ENCODE measurements around the gene TPH1. TPM values are rescaled to one million over a fixed set of nuclear protein-coding genes. Genes with fewer than 3 reads are reported as not detected.

The TPH1 gene
- total RNA-seq, 1 donor, result under 0.01 TPM

DNA sequence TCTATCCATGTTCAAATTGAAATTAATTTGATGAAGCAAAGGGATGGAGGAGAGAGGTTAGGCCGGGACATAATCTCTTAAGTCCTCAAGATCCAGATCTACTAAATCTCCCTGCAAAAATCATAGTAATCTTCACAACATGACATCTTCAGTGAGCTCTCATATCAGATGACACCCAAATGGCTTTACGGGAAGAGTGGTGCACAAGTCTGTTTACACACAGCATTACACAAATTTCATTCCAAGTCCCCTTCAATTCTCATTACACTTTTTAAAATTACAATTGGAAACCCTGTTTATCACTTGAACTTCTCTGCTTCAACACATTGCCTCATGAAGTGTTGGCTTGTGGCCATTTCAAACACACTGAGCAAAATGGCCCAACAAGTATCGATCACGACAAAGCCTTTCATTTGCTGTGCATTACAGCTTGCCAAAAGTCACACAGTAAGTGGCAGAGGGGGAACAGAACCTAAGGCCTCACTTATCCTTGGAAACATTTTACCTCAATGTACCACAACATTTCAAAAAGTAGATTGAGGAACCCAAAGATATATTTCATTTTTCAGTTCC lies 17.9 kb upstream of the TPH1 start:
- TF ChIP-seq, protein P1, sequence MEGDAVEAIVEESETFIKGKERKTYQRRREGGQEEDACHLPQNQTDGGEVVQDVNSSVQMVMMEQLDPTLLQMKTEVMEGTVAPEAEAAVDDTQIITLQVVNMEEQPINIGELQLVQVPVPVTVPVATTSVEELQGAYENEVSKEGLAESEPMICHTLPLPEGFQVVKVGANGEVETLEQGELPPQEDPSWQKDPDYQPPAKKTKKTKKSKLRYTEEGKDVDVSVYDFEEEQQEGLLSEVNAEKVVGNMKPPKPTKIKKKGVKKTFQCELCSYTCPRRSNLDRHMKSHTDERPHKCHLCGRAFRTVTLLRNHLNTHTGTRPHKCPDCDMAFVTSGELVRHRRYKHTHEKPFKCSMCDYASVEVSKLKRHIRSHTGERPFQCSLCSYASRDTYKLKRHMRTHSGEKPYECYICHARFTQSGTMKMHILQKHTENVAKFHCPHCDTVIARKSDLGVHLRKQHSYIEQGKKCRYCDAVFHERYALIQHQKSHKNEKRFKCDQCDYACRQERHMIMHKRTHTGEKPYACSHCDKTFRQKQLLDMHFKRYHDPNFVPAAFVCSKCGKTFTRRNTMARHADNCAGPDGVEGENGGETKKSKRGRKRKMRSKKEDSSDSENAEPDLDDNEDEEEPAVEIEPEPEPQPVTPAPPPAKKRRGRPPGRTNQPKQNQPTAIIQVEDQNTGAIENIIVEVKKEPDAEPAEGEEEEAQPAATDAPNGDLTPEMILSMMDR (IDR thresholded peaks at IDR 0.05; ENCODE audit: insufficient read depth, low read depth, low read length), result no peak
- DNase-seq (ENCODE audit: low read depth), result no peak
- no peak overlapping the region for H3K4me3 ChIP-seq (ENCODE audit: low read depth, low read length)

DNA sequence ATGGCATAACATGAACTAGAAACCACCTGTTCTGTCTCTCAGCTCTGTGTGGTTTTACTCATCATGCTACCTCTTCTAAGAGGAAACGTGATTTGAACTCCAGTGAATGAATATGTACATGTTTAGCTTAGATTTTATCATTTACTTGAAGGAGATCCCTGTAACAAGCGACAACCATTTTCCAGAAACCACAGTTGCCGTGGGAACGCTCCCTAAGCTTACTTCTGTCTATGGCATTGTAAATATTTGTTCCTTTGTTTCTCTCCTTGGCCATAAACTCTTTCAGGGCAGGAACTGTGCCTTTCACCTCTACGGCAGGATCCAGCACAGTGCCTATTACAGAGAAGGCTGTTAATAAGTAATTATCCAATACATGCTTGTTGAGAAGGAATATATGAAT lies 17.1 kb upstream of the TPH1 start:
- TF ChIP-seq, protein P1 (IDR thresholded peaks at IDR 0.05; ENCODE audit: insufficient read depth, low read depth, low read length), result no peak
- DNase-seq (ENCODE audit: low read depth), result no peak
- no peak overlapping the region for H3K4me3 ChIP-seq (ENCODE audit: low read depth, low read length)

DNA sequence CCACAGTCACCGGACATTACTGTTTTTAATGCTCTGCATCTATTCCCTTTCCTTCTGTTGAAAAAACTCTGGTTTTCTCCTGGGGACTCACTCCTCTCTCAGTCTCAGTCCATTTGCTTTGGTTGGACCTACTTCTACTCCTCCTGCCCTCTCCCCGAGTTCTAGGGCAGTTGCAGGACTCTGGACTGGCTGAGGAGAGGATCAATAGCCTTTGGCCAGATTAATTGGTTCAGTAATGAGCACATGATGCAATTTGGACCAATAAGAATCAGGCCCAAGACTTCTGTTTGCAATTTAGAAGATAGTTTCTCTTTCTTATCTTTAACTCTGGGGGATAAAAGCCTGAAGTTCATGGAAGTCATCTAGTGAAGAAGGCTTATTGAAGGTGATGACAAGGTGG lies 15.3 kb upstream of the TPH1 start:
- no peak overlapping the region for H3K4me3 ChIP-seq (ENCODE audit: low read depth, low read length)
- DNase-seq (ENCODE audit: low read depth), result no peak
- TF ChIP-seq, protein P1 (IDR thresholded peaks at IDR 0.05; ENCODE audit: insufficient read depth, low read depth, low read length), result no peak

DNA sequence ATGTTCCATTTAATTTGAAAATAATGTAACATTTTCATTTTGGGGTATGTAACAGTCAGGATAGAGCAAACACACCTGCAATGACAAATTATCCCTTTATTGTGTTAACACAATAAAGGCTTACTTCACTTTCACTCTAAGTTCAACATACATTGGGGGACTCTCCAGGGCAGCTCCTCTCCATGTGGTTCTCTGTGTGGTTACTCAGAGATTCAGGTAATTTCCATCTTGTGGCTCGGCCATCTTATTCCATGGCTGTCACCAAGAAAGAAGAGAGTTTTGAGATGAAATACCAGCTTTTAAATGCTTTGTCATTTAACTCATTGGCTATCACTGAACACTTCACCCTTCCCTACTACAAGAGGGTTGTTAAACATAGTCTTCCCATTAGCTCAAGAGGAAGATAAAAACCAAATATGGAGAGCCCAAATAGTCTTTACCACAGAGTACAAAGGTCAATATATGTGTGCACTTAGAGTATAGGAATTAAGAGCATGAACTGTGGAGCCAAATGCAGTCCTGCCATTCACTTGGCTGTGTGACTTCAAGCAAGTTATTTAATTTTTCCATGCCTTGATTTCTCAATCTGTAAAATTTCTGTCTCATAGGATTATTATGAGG lies 10.6 kb upstream of the TPH1 start:
- no peak overlapping the region for H3K4me3 ChIP-seq (ENCODE audit: low read depth, low read length)
- DNase-seq (ENCODE audit: low read depth), result no peak
- TF ChIP-seq, protein P1 (IDR thresholded peaks at IDR 0.05; ENCODE audit: insufficient read depth, low read depth, low read length), result no peak

DNA sequence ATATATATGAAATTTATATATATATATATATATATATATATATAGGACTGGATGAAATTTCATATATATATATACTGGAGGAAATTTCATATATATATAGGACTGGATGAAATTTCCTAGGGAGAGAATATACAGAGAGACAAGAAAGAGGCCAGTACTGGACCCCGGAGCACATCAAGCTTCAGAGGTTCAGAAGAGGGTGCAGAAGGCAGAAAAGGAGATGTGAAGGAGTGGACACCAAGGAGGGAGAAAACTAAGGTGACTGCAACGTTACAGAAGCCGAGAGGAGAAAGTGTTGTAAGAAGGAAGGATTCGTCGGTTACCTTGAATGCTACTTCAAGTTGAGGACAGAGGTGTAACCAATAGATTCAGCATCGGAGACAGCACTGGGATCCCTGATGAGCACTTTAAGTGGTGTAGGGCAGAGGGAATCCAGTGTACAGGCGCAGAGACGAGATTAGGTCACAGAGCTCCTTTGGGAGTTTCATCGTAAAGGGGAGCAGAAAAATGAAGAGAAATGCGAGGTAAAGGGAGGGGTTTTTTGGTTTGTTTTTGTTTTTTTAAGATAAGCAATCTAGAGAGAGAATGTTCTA lies 8.5 kb upstream of the TPH1 start:
- no peak for DNase-seq (ENCODE audit: low read depth)
- TF ChIP-seq, protein P1 (IDR thresholded peaks at IDR 0.05; ENCODE audit: insufficient read depth, low read depth, low read length), result no peak

DNA sequence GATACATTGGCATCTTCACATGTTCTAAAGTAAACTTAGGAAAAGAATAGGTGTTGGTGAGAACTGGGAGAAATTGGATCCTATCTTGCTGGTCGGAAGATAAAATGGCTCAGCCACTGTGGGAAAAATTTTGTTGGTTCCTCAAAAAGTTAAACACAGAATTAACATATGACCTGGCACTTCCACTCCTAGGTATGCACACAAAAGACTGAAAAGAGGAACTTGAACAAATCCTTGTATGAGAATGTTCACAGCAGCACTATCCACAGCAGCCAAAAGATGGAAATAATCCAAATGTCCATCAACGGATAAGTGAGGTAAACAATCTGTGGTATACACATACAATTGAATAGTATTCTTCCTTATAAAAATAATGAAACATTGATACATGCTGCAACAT lies 4.8 kb upstream of the TPH1 start:
- no peak overlapping the region for H3K4me3 ChIP-seq (ENCODE audit: low read depth, low read length)
- TF ChIP-seq, protein P1 (IDR thresholded peaks at IDR 0.05; ENCODE audit: insufficient read depth, low read depth, low read length), result no peak
- no peak for DNase-seq (ENCODE audit: low read depth)

More for the DNA sequence above, 8.5 kb upstream of the TPH1 start:
- H3K4me3 ChIP-seq (ENCODE audit: low read depth, low read length), result no peak overlapping the region
